HCT116 (cell line): Measurements from ENCODE around the gene CAPN5. TPM values are rescaled to one million over a fixed set of nuclear protein-coding genes. Genes with fewer than 3 reads are reported as not detected.

Experiments
- ATAC-seq: fragments of 200-7000 bp; cut with Tn5 transposase; 2 replicates; pipeline ENCODE4 v1.9.1; 2020; ENCODE audit warnings: mild to moderate bottlenecking, moderate library complexity
- BruUV-seq: library from RNA; stranded (reverse); fragments of 400-500 nt; replicated peaks from 2 replicates; lab custom pipeline; 2021; lab: Mats Ljungman, UMichigan
- CTCF ChIA-PET: fragments of 300-600 bp; sonication (Branson Sonifier 250); formaldehyde crosslinking; loops from one replicate; lab custom pipeline; 2021; ENCODE audit warnings: antibody characterized with exemption; lab: Charles Lee
- POLR2A ChIA-PET: fragments of 300-600, 350-600 bp; sonication (Branson Sonifier 250); formaldehyde crosslinking; loops from one replicate; lab custom pipeline; 2021; ENCODE audit warnings: antibody characterized with exemption; lab: Charles Lee
- RAD21 ChIA-PET, 2 experiments: fragments of 300-600 bp; sonication (Branson Sonifier 250); formaldehyde crosslinking; loops; one replicate each; lab custom pipeline; 2023; ENCODE audit warnings: low total read pairs in 2 of 2; ENCODE audit not compliant: uncharacterized antibody in 2 of 2, unreplicated experiment in 2 of 2, low non-redundant PET in 1 of 2; lab: Charles Lee
- DNase-seq: peaks from one replicate; pipeline ENCODE4 v3.0.0-alpha.2; 2010; ENCODE audit warnings: low read depth, low spot score
- H2AFZ ChIP-seq: fragments of 200-600 bp; shearing (Covaris generic), sonication (generic); 2 replicates; pipeline ENCODE4 v1.6.1; 2017; ENCODE audit warnings: low read depth, mixed run types, mixed read lengths, antibody characterized with exemption, low read length; ENCODE audit not compliant: poor library complexity, severe bottlenecking
- H3K27ac ChIP-seq: 2 replicates; pipeline ENCODE4 v1.5.1; 2012; ENCODE audit warnings: low read depth, low read length
- H3K27me3 ChIP-seq: fragments of 200-600 bp; sonication (generic); 2 replicates; pipeline ENCODE4 v1.6.1; 2016; ENCODE audit warnings: mixed run types, low read length, mixed read lengths; ENCODE audit not compliant: insufficient read depth
- H3K36me3 ChIP-seq, 2 experiments: fragments of 200-500 bp in 1 of 2; fragments of 200-600 bp in 1 of 2; sonication (Bioruptor generic) in 1 of 2; sonication (generic) in 1 of 2; 2 replicates each; pipeline versions ENCODE4 v1.5.1 to v1.6.1; 2014 to 2016; ENCODE audit warnings: low read length in 2 of 2, inconsistent platforms in 1 of 2, mixed read lengths in 1 of 2, mixed run types in 1 of 2; ENCODE audit not compliant: insufficient read depth in 2 of 2, control insufficient read depth in 1 of 2
- H3K4me1 ChIP-seq, 2 experiments: fragments of 200-600 bp in 1 of 2; sonication (generic) in 1 of 2; 2 replicates each; pipeline versions ENCODE4 v1.5.1 to v1.6.1; 2012 to 2017; ENCODE audit warnings: low read length in 2 of 2, inconsistent platforms in 1 of 2, mild to moderate bottlenecking in 1 of 2, mixed read lengths in 1 of 2, mixed run types in 1 of 2, moderate library complexity in 1 of 2; ENCODE audit not compliant: insufficient read depth in 2 of 2, control insufficient read depth in 1 of 2
- H3K4me2 ChIP-seq: fragments of 200-600 bp; sonication (generic); 2 replicates; pipeline ENCODE4 v1.6.1; 2017; ENCODE audit warnings: mixed run types, low read length, mixed read lengths
- H3K4me3 ChIP-seq, 2 experiments: fragments of 200-600 bp in 1 of 2; sonication (generic) in 1 of 2; replicated peaks in 1 of 2; 2 replicates each; pipeline ENCODE4 v1.5.1; 2011 to 2016; ENCODE audit warnings: low read length in 2 of 2, control low read depth in 1 of 2, low read depth in 1 of 2, mild to moderate bottlenecking in 1 of 2, mixed read lengths in 1 of 2, mixed run types in 1 of 2
- H3K79me2 ChIP-seq: fragments of 200-600 bp; sonication (generic); 2 replicates; pipeline ENCODE4 v1.6.1; 2017; ENCODE audit warnings: mild to moderate bottlenecking, mixed run types, low read length, moderate library complexity, mixed read lengths; ENCODE audit not compliant: insufficient read depth
- H3K9ac ChIP-seq: fragments of 200-600 bp; sonication (generic); 2 replicates; pipeline ENCODE4 v1.6.1; 2016; ENCODE audit warnings: low read length, mixed read lengths
- H3K9me2 ChIP-seq: fragments of 200-600 bp; sonication (generic), shearing (Covaris generic); 2 replicates; pipeline ENCODE4 v1.6.1; 2017; ENCODE audit warnings: mixed run types, mild to moderate bottlenecking, moderate library complexity; ENCODE audit not compliant: insufficient read depth
- H3K9me3 ChIP-seq, 2 experiments: fragments of 200-500 bp in 1 of 2; fragments of 200-600 bp in 1 of 2; sonication (Bioruptor generic) in 1 of 2; sonication (generic) in 1 of 2; 2 replicates each; pipeline ENCODE4 v1.6.1; 2014 to 2017; ENCODE audit warnings: low read length in 2 of 2, mixed read lengths in 2 of 2, inconsistent platforms in 1 of 2, low read depth in 1 of 2, mild to moderate bottlenecking in 1 of 2, mixed run types in 1 of 2, moderate library complexity in 1 of 2; ENCODE audit not compliant: control insufficient read depth in 1 of 2, insufficient read depth in 1 of 2
- H4K20me1 ChIP-seq: fragments of 200-600 bp; sonication (generic), shearing (Covaris generic); 2 replicates; pipeline ENCODE4 v1.6.1; 2017; ENCODE audit warnings: mixed run types, mild to moderate bottlenecking, moderate library complexity; ENCODE audit not compliant: insufficient read depth
- CBX3 ChIP-seq: IDR thresholded peaks from 2 replicates; pipeline ENCODE4 v1.6.1; 2012; ENCODE audit warnings: low read depth
- CTCF ChIP-seq, 3 experiments: fragments of 200-600 bp in 1 of 3; sonication (generic) in 1 of 3; IDR thresholded peaks in 2 of 3; conservative IDR thresholded peaks in 1 of 3; 2 replicates each; pipeline ENCODE4 v1.5.1; 2012 to 2017; ENCODE audit warnings: low read depth in 2 of 3, low read length in 2 of 3, antibody characterized with exemption in 1 of 3, borderline replicate concordance in 1 of 3, control low read depth in 1 of 3, mild to moderate bottlenecking in 1 of 3, mixed read lengths in 1 of 3, mixed run types in 1 of 3, moderate library complexity in 1 of 3; ENCODE audit not compliant: insufficient read depth in 1 of 3
- EGR1 ChIP-seq: IDR thresholded peaks from 2 replicates; pipeline ENCODE4 v1.6.1; 2012; ENCODE audit warnings: low read depth
- EZH2phosphoT487 ChIP-seq: fragments of 200-600 bp; IDR thresholded peaks from 2 replicates; pipeline ENCODE4 v1.6.1; 2018; ENCODE audit warnings: antibody characterized with exemption, borderline replicate concordance
- POLR2A ChIP-seq: IDR thresholded peaks from 2 replicates; pipeline ENCODE4 v1.7.0; 2011; ENCODE audit warnings: borderline replicate concordance; ENCODE audit not compliant: insufficient read depth, insufficient read length; ENCODE audit errors: extremely low read depth
- RAD21 ChIP-seq: IDR thresholded peaks from 2 replicates; pipeline ENCODE4 v1.6.1; 2012; ENCODE audit warnings: low read depth, mild to moderate bottlenecking
- YY1 ChIP-seq: IDR thresholded peaks from 2 replicates; pipeline ENCODE4 v1.6.1; 2011; ENCODE audit warnings: low read length, low read depth, moderate library complexity, mild to moderate bottlenecking; ENCODE audit not compliant: insufficient replicate concordance; ENCODE audit errors: extremely low read depth
- intact Hi-C: fragments of 100-400 bp; cut with micrococcal nuclease; formaldehyde crosslinking; loops from 2 replicates; pipeline ENCODE4 v1.10.0; 2022
- total RNA-seq: library from RNA; stranded (reverse); gene quantifications from one replicate; pipeline ENCODE4 v1.2.1, GENCODE V29; 2021; ENCODE audit not compliant: unreplicated experiment
- TF ChIP-seq, protein P1 (sequence below): IDR thresholded peaks from 2 replicates; pipeline ENCODE4 v1.6.1; 2012

CAPN5 gene
- total RNA-seq, 1 experiment from 2014 or later, result 8.6 TPM

DNA sequence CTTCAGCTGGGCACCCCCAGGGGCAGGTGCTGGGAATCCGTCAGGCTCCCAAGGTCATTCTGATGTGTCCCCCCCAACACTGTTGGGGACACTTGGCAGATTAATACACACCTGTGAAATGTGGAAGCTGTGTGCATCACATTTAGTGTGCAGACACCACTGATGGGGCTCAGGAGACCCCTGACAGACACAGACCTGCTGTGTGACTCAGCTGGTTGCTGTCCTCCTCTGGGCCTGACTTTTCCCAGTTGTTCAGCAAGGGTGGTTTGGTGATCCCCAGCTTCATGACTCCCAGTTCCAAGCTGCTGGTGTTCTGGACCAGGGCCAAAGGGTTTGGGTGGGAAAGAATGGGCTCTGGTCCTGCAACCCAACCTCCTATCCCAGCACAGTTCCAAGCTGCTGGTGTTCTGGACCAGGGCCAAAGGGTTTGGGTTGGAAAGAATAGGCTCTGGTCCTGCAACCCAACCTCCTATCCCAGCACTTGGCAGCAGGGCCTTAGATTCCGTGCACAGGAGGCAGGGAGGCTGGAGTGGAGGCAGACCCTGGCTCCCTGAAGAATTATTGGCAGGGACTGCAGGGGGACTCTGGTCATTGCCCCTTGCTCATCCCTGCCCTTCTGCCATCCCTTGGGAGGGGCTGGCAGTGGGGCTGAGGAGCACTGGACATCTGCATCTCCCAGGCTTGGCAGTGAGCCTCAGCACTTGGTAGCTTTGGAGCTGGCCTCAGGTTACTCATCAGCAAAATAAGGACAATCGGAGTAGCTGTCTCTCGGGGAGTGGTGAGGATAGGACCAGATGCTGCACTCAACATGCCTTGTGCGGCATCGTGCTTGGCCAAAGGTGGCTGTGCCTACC lies 27.4 kb downstream of the CAPN5 start:
- Histone ChIP-seq H3K9me3 (no peaks in the 10 kb centered on the region), H3K27me3 (no peaks in the 10 kb centered on the region), H3K27ac (no peak overlapping the region), H3K4me2 (no peak overlapping the region), H4K20me1 (no peaks in the 10 kb centered on the region), H3K4me3 (no peak overlapping the region), H2AFZ (no peak overlapping the region), H3K36me3 (no peaks in the 10 kb centered on the region), H3K9me2 (no peaks in the 10 kb centered on the region), H3K4me1 (peaks cover 0 to 11% of the 10 kb centered on the region in 2 experiments; a peak in 1 of 4 replicates), H3K9ac (no peak overlapping the region), H3K79me2 (no peaks in the 10 kb centered on the region)
- TF ChIP-seq EZH2phosphoT487, result no peak
- TF ChIP-seq, protein P1, sequence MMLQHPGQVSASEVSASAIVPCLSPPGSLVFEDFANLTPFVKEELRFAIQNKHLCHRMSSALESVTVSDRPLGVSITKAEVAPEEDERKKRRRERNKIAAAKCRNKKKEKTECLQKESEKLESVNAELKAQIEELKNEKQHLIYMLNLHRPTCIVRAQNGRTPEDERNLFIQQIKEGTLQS, result no peak
- ChIA-PET RAD21 (interaction anchor here in 1 of 2 experiments (0.9 kb wide), 1 partner anchor 46 kb away, joined by 3 read pairs; no protein-coding TSS in a partner anchor), POLR2A (no interaction called here), CTCF (no interaction called here)
- intact Hi-C loops, result loop anchor here (5.0 kb wide), 1 partner anchor 287 kb away; no protein-coding TSS in a partner anchor
- ATAC-seq, result no peak
- no TSS peak for BruUV-seq
- DNase-seq, result no peak

DNA sequence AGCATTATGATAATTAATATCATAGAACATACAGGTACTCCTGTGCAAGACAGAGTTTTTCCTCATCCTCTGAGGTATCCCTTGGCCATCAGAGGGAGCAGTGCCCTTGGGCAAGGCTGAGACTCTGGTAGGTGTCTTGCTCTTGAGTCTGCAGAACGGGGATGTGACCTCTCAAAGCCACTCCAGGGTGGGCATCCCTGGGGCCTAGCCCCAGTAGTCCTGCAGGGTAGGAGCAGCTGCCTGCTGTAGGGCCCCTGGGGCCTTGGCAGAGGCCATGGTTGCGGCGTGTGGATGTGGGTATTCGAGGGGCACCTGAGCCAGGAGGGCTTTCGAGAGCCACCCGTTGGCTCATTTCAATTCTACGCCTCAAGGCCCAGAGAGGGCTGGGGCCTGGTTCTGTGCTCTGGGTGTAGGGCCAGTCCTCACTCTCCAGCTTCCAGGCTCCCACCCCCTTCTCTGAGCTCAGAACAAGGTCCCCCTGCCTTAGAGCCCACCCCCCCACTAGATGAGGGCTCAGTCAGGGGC lies 28.1 kb downstream of the CAPN5 start:
- no peaks in the 10 kb centered on the region for H3K36me3 ChIP-seq
- H4K20me1 ChIP-seq, result no peaks in the 10 kb centered on the region
- no peak overlapping the region for H3K27ac ChIP-seq
- ATAC-seq, result no peak
- H3K9ac ChIP-seq, result no peak overlapping the region
- DNase-seq, result no peak
- RAD21 ChIA-PET, result no interaction called here
- no peak overlapping the region for H3K4me3 ChIP-seq
- intact Hi-C loops, result loop anchor here (5.0 kb wide), 1 partner anchor 288 kb away; no protein-coding TSS in a partner anchor
- no TSS peak for BruUV-seq
- H3K4me2 ChIP-seq, result no peak overlapping the region
- H3K9me2 ChIP-seq, result no peaks in the 10 kb centered on the region
- no peaks in the 10 kb centered on the region for H3K27me3 ChIP-seq
- no peaks in the 10 kb centered on the region for H3K79me2 ChIP-seq
- CTCF ChIA-PET, result no interaction called here
- peaks cover 0 to 11% of the 10 kb centered on the region in 2 experiments; a peak in 1 of 4 replicates for H3K4me1 ChIP-seq
- no peak overlapping the region for H2AFZ ChIP-seq
- POLR2A ChIA-PET, result no interaction called here
- no peaks in the 10 kb centered on the region for H3K9me3 ChIP-seq
- TF ChIP-seq POLR2A, result no peak
- TF ChIP-seq EGR1, result no peak
- peak; percentile 32; the same call in 1 of the 2 replicates for TF ChIP-seq RAD21
- no peak for TF ChIP-seq CTCF (IDR thresholded peaks at IDR 0.05 in 2 of 3, conservative IDR thresholded peaks at IDR 0.05 in 1 of 3; ENCODE audit: borderline replicate concordance in 1 of 3, insufficient read depth in 1 of 3, low read depth in 2 of 3, low read length in 2 of 3)
- TF ChIP-seq YY1, result no peak
- no peak for TF ChIP-seq CBX3
